GM18499 (cell line): ENCODE results near the gene ASB18.

Experiments
- ATAC-seq: cut with Tn5 transposase; IDR thresholded peaks from one replicate; pipeline ENCODE4 v1.9.1; 2021; ENCODE audit warnings: moderate number of reproducible peaks; ENCODE audit not compliant: insufficient read depth, unreplicated experiment

ASB18 gene

GRCh38 chr2:236246711-236247246, 17.4 kb downstream of the ASB18 start:
- ATAC-seq: no peak

DNA sequence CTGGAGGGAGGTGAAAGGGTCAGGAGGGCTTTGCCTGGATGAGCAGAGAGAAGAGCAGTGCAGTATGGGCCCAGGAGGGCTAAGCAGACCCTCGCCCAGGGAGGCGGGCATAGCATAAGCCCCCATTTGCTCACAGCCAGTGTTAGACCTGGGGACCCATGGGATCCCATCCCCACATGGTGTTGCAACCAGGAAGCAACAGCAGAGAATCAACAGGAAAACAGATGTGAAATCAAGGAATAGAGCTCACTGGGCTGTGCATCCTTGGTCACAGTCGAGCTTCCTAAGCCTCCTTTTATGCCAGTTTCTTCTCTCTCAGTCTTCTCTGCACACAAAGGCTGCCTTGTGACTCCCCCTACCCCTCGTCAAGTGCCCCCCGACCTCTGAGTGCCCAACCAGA, 19.9 kb downstream of the ASB18 start:
- ATAC-seq: no peak

DNA sequence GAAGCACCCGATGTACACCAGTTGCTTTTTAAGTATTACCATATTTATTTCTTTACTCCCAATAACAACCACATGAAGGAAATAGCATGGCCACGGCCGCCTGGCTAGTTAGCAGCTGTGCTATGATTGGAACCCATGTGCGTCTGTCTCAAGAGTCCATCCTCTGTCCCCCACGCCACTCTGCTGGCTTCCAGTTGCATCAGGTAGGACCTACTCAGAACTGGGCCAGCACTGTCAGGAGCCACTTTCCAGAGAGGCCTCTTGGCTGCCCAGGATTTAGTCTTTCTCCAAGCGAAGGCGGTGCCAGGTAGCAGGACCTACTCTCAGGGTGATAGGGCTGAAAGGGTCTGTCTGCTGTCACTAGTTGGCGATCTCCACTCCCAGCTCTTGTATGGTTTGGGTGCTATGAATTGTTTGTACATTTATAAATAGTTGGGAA, 22.1 kb downstream of the ASB18 start:
- no peak for ATAC-seq

- no peak for ATAC-seq
Measured at GRCh38 chr2:236241181-236242056, 22.8 kb downstream of the ASB18 start.

DNA sequence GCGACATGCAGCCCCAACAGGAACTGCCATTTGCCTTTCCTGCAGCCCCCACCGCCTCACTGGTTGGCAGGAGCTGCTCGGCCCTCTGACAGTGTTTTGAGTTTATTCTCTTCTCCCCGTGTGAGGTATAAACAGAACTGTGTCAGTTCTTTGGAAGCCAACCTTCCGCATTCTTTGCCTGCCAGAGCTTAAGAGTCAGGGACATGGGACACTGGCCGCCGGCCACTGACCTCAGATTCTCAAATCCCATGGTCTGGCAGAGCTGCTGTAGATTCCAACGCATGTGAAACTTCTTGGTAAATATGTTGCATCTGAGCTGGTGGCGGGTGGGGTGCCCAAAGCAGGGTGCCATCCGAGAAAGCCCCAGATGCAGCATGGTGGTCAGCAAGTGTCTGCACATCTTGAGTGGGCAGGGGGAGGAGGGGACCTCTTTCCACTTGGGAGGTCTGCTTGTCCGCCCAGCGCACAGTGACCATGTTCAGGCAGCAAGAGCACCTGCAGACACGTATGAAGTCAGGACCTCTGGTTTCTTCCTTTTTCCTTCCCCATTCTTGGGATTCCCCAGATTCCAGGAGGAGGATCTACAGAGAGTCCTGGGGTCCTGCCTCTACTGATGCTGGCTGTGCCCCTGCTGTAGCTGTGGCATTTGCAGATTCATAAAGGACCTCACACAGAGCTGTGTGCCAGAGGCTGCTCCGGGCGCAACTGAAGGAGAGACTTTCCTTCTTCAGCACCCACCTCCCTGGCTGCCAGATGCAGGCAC, 23.8 kb downstream of the ASB18 start:
- no peak for ATAC-seq

DNA sequence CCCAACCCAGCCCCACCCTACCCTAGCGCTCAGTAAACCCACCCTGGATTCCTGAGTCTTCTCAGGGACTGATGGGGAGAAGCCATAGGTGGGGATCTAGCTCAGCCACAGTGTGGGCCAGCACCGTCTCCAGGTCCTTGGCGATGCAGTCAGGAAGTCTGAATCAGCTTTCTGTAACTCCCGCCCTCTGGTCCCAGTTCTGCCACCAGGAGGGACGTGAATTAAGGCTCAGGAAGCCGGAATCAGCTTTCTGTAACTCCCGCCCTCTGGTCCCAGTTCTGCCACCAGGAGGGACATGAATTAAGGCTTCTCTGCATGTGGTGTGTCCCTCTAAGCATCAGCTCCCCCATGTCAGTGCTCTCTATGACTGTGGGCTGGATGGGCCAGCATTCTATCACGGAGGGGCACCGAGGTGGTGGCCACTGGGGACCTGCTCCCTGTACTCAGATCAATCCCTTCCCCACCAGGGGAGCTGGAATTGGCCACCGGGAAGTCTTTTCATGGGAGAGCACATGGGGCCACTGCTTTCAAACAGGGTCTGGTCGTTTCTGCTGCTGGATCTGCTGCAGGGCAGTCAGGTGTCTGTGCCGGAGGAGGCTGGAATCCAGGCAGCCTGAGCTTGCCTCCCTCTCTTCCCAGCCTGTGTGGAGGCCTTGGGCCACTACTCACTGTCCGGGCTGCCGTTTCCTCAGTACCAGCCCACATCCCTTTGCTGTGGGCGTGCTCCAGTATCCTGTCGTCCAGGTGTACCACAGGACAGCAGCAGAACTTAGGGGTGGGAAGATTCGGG, 24.7 kb downstream of the ASB18 start:
- no peak for ATAC-seq

- no peak for ATAC-seq
Measured at GRCh38 chr2:236238751-236239150, 25.5 kb downstream of the ASB18 start.

- ATAC-seq: no peak
Measured at GRCh38 chr2:236237468-236238190, 26.6 kb downstream of the ASB18 start.

- ATAC-seq: no peak
Measured at GRCh38 chr2:236236559-236237452, 27.4 kb downstream of the ASB18 start.

DNA sequence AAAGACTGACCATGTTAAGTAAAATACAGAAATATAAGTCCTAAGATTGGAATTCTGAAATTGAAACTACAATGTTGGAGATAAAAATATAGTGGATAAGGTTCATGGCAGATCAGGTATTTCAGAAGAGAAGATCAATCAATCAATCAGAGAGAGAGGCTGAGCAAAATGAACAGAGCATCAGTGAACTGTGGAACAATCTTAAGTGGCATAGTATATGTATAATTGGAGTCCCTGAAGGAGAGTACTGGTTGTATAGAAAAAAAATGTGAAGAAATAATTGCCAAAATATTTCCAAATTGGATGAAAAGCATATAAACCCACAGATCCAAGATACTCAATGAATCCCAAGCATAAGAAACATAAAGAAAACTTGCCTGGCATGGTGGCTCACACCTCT, 35.0 kb downstream of the ASB18 start:
- ATAC-seq: no peak

DNA sequence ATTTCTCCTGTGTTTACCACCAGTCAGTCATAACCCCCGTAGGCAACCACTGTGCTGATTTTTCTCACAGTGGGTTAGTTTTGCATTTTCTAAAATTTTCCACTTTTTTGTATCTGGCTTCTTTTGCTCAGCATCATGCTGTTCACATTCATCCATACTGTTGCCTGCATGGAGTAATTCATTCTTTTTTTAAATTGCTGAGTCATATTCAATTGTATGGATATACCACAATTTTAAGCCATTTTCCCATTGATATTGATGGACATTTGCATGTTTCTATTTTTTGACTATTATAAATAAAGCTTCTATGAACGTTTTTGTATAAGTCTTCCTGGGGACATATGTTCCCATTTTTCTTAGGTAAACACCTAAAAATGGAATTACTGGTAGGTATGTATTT, 40.5 kb downstream of the ASB18 start:
- no peak for ATAC-seq

GRCh38 chr2:236221798-236222197, 42.4 kb downstream of the ASB18 start:
- ATAC-seq: no peak

- no peak for ATAC-seq
Measured at GRCh38 chr2:236219411-236219810, 44.8 kb downstream of the ASB18 start.

DNA sequence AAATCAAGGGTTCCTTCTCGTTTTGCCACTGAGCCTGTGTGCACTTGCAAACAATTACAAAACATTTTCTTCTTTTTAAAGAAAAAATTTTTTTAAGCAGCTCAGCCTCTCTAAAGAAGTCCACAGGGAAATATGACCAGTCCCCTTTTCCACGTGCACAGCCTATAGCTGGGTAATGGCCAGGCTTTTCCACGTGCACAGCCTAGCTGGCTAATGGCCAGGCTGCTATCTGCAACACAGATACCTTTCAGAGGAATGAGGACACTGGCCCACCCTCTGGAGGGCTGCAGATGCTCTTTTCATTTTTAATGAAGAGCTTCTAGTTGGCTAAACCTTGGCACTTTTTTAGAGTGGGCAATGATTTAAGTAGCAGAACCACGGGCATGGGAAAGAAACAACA, 46.3 kb downstream of the ASB18 start:
- ATAC-seq: no peak

GRCh38 chr2:236216711-236217110, 47.5 kb downstream of the ASB18 start:
- no peak for ATAC-seq

DNA sequence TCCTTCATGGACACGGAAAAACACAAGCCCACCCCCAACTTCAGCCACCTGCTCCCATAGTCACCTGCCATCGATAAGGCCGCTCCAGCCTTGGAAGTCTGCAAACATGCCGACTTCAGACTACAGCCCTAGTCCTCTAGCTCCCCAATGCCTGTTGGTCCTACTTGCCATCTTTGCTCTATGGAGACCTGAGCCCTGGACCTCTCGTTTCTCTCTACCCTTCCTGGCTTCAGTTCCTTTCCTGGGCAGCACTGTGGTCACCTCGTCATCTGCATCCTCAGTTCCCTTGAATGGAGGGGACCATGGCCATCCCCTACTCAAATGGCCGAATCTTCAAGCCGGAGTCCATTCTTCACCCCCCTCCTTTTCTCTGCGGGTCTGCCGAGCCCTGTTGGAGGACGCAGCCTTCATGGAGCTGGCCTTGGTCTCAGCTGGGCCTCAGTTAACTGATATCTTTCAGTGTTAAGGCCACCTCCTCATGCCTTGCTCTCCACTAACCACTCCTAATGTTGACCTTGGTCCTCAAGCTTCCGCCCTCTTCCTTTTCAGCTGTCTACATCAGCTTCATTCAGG, 48.4 kb downstream of the ASB18 start:
- no peak for ATAC-seq

- ATAC-seq: no peak
Measured at GRCh38 chr2:236215196-236215595, 49.0 kb downstream of the ASB18 start.

GRCh38 chr2:236214376-236214995, 49.7 kb downstream of the ASB18 start:
- ATAC-seq: no peak
